ENCODE results near the gene TRPM3. TPM values are rescaled to one million over a fixed set of nuclear protein-coding genes. Genes with fewer than 3 reads are reported as not detected.

TRPM3 gene
- total and polyA plus RNA-seq, 9 of the 15 experiments (the other 6 are each of a cell fraction or from before 2014, with no cell fraction given), result 0.04 TPM; not detected in 8

- no peak overlapping the region for H3K4me3 ChIP-seq
- ChIA-PET POLR2A (no interaction called here), CTCF (ENCODE audit: low intra/inter-chr PET ratio) (no interaction called here)
- WGBS (ENCODE audit: insufficient coverage, low coverage, missing lambda C conversion rate), result 31% methylated on average over 1 of the region's 1 CpG
- peaks cover 0 to 9% of the 10 kb centered on the region in 2 experiments; a peak in 2 of 5 replicates for H3K27me3 ChIP-seq (ENCODE audit: control insufficient read depth in 2 of 2, insufficient read depth in 2 of 2, low read length in 2 of 2)
- H2AFZ ChIP-seq (ENCODE audit: low read depth, low read length), result no peak overlapping the region
- no peak overlapping the region for H3K27ac ChIP-seq (ENCODE audit: extremely low read depth, low read depth, low read length)
- no peak overlapping the region for H3K4me2 ChIP-seq (ENCODE audit: insufficient read depth, low read length)
- H3K9ac ChIP-seq (ENCODE audit: insufficient read depth in 1 of 2, low read depth in 2 of 2, low read length in 2 of 2), result no peak overlapping the region
- H3K9me1 ChIP-seq (ENCODE audit: control insufficient read depth, insufficient read depth, low read length), result no peaks in the 10 kb centered on the region
- DNase-seq (ENCODE audit: extremely low read depth in 1 of 4, low spot score in 3 of 4) (no peak), FAIRE-seq (no peak), ATAC-seq (no peak)
- no peaks in the 10 kb centered on the region; a peak in 1 of 5 replicates for H3K4me1 ChIP-seq (replicated peaks in 1 of 2; ENCODE audit: control insufficient read depth in 2 of 2, insufficient read depth in 2 of 2, low read length in 2 of 2)
- no peaks in the 10 kb centered on the region for H3K36me3 ChIP-seq (ENCODE audit: control insufficient read depth, insufficient read depth, low read length)
- H3K79me2 ChIP-seq (ENCODE audit: control insufficient read depth, insufficient read depth, low read length), result no peaks in the 10 kb centered on the region
- no peaks in the 10 kb centered on the region for H3K9me3 ChIP-seq (replicated peaks; ENCODE audit: control insufficient read depth, insufficient read depth, low read depth, low read length)
- intact Hi-C loops (cut with micrococcal nuclease), result no loop called here
- in situ Hi-C loops (cut with MboI), result no loop called here
- no peaks in the 10 kb centered on the region for H4K20me1 ChIP-seq (replicated peaks; ENCODE audit: control insufficient read depth, insufficient read depth, low read length)
- no peak for TF ChIP-seq NR2F6 (CRISPR knock-in tag; IDR thresholded peaks at IDR 0.05)
- TF ChIP-seq ZNF217 (CRISPR knock-in tag; IDR thresholded peaks at IDR 0.05), result no peak
- TF ChIP-seq DPF2 (IDR thresholded peaks at IDR 0.05), result no peak
- no peak for TF ChIP-seq FOXA1 (IDR thresholded peaks at IDR 0.05; ENCODE audit: borderline replicate concordance)
- TF ChIP-seq SMARCB1 (IDR thresholded peaks at IDR 0.05; ENCODE audit: insufficient read length, low read depth), result no peak
- no peak for TF ChIP-seq RFX1 (IDR thresholded peaks at IDR 0.05)
- TF ChIP-seq EZH2 (IDR thresholded peaks at IDR 0.05; ENCODE audit: borderline replicate concordance, low read depth, low read length), result no peak
- TF ChIP-seq MTA1 (IDR thresholded peaks at IDR 0.05; ENCODE audit: borderline replicate concordance), result no peak
- no peak for TF ChIP-seq ZNF263 (CRISPR knock-in tag; IDR thresholded peaks at IDR 0.05; ENCODE audit: borderline replicate concordance)
- TF ChIP-seq PREB (CRISPR knock-in tag; IDR thresholded peaks at IDR 0.05), result no peak
- TF ChIP-seq ZNF174 (CRISPR knock-in tag; IDR thresholded peaks at IDR 0.05), result no peak
- TF ChIP-seq RFX7 (CRISPR knock-in tag; IDR thresholded peaks at IDR 0.05), result no peak
- TF ChIP-seq PHB2 (IDR thresholded peaks at IDR 0.05; ENCODE audit: low read depth), result no peak
- no peak for TF ChIP-seq HINFP (tag; conservative IDR thresholded peaks at IDR 0.05; ENCODE audit: low read depth)
- no peak for TF ChIP-seq PHB (CRISPR knock-in tag; IDR thresholded peaks at IDR 0.05)
- BruUV-seq (replicated peaks), result no TSS peak
Measured at GRCh38 chr9:70531311-70531710, 590.1 kb downstream of the TRPM3 start.

Measured in K562 (cell line).